Muscle layer of colon (tissue), 2 donors: ENCODE data around the gene NAPG.
"Not testable (repeated sequence)": the region's sequence is repeated elsewhere in the genome, so short reads cannot be mapped to it uniquely, and the experiment has no call there.

Source experiments
- H3K27ac ChIP-seq: one replicate; pipeline ENCODE4 v1.7.0; 2013; ENCODE audit warnings: low read depth, mild to moderate bottlenecking, low read length, moderate library complexity
- H3K27me3 ChIP-seq, 2 donors: one replicate each; pipeline ENCODE4 v1.7.0; 2013; ENCODE audit warnings: low read length in 2 of 2, mild to moderate bottlenecking in 2 of 2; ENCODE audit not compliant: insufficient read depth in 2 of 2, control insufficient read depth in 1 of 2
- H3K36me3 ChIP-seq: one replicate; pipeline ENCODE4 v1.7.0; 2013; ENCODE audit warnings: mild to moderate bottlenecking, low read length; ENCODE audit not compliant: insufficient read depth
- H3K4me1 ChIP-seq: one replicate; pipeline ENCODE4 v1.7.0; 2013; ENCODE audit warnings: mild to moderate bottlenecking, low read length; ENCODE audit not compliant: insufficient read depth
- H3K4me3 ChIP-seq, 2 donors: one replicate each; pipeline ENCODE4 v1.7.0; 2013; ENCODE audit warnings: low read length in 2 of 2, low read depth in 1 of 2, mild to moderate bottlenecking in 1 of 2, moderate library complexity in 1 of 2
- H3K9ac ChIP-seq: one replicate; pipeline ENCODE4 v1.7.0; 2013; ENCODE audit warnings: low read length
- H3K9me3 ChIP-seq: one replicate; pipeline ENCODE4 v1.7.0; 2013; ENCODE audit warnings: mild to moderate bottlenecking, low read length
- donor health status: abdominal sarcoma.
- donor health status: Adenocarcinoma of cecum.

The NAPG gene

GRCh38 chr18:10557085-10557677, 31.4 kb downstream of the NAPG start:
- no peaks in the 10 kb centered on the region for H3K27me3 ChIP-seq
- H3K27ac ChIP-seq: no peak overlapping the region
- H3K36me3 ChIP-seq: peaks cover 27% of the 10 kb centered on the region
- no peak overlapping the region for H3K4me3 ChIP-seq
- H3K9ac ChIP-seq: no peak overlapping the region
- peaks cover 7% of the 10 kb centered on the region for H3K4me1 ChIP-seq
- H3K9me3 ChIP-seq: no peaks in the 10 kb centered on the region

GRCh38 chr18:10558243-10558966, 32.6 kb downstream of the NAPG start:
- Histone ChIP-seq H3K4me1 (peaks cover 7% of the 10 kb centered on the region), H3K27ac (no peak overlapping the region), H3K27me3 (no peaks in the 10 kb centered on the region), H3K36me3 (peaks cover 20% of the 10 kb centered on the region), H3K4me3 (no peak overlapping the region), H3K9me3 (no peaks in the 10 kb centered on the region), H3K9ac (no peak overlapping the region)

GRCh38 chr18:10558967-10559298, 33.1 kb downstream of the NAPG start:
- H3K4me3 ChIP-seq: no peak overlapping the region
- no peaks in the 10 kb centered on the region for H3K27me3 ChIP-seq
- peaks cover 20% of the 10 kb centered on the region for H3K36me3 ChIP-seq
- no peak overlapping the region for H3K9ac ChIP-seq
- H3K9me3 ChIP-seq: no peaks in the 10 kb centered on the region
- peaks cover 7% of the 10 kb centered on the region for H3K4me1 ChIP-seq
- no peak overlapping the region for H3K27ac ChIP-seq

- Histone ChIP-seq H3K36me3 (peaks cover 11% of the 10 kb centered on the region), H3K9me3 (no peaks in the 10 kb centered on the region), H3K4me1 (peaks cover 7% of the 10 kb centered on the region), H3K4me3 (peak overlapping the region; percentile 8 to 22), H3K27ac (no peak overlapping the region), H3K27me3 (no peaks in the 10 kb centered on the region), H3K9ac (peak overlapping the region; percentile 30)
Observed at GRCh38 chr18:10559553-10560451, 34.0 kb downstream of the NAPG start.

GRCh38 chr18:10560452-10561045, 34.7 kb downstream of the NAPG start:
- Histone ChIP-seq H3K4me1 (peaks cover 7% of the 10 kb centered on the region), H3K36me3 (peaks cover 6% of the 10 kb centered on the region), H3K9ac (peak overlapping the region; percentile 30), H3K27me3 (no peaks in the 10 kb centered on the region), H3K4me3 (peak overlapping the region; percentile 8 to 22), H3K27ac (no peak overlapping the region), H3K9me3 (no peaks in the 10 kb centered on the region)

- Histone ChIP-seq H3K27me3 (no peaks in the 10 kb centered on the region), H3K27ac (no peak overlapping the region), H3K9ac (no peak overlapping the region), H3K36me3 (no peaks in the 10 kb centered on the region), H3K9me3 (no peaks in the 10 kb centered on the region), H3K4me3 (no peak overlapping the region), H3K4me1 (peaks cover 7% of the 10 kb centered on the region)
Observed at GRCh38 chr18:10562773-10563160, 36.9 kb downstream of the NAPG start.

GRCh38 chr18:10563886-10564285, 38.1 kb downstream of the NAPG start:
- Histone ChIP-seq H3K4me1 (peaks cover 7% of the 10 kb centered on the region), H3K9ac (no peak overlapping the region), H3K27me3 (no peaks in the 10 kb centered on the region), H3K4me3 (no peak overlapping the region), H3K27ac (no peak overlapping the region), H3K36me3 (no peaks in the 10 kb centered on the region), H3K9me3 (no peaks in the 10 kb centered on the region)

- Histone ChIP-seq H3K36me3 (no peaks in the 10 kb centered on the region), H3K27me3 (no peaks in the 10 kb centered on the region), H3K9ac (no peak overlapping the region), H3K4me3 (no peak overlapping the region), H3K27ac (no peak overlapping the region), H3K4me1 (peaks cover 2% of the 10 kb centered on the region), H3K9me3 (no peaks in the 10 kb centered on the region)
Observed at GRCh38 chr18:10564975-10565773, 39.3 kb downstream of the NAPG start.

- no peaks in the 10 kb centered on the region for H3K9me3 ChIP-seq
- no peak overlapping the region for H3K4me3 ChIP-seq
- no peaks in the 10 kb centered on the region for H3K27me3 ChIP-seq
- H3K9ac ChIP-seq: no peak overlapping the region
- H3K36me3 ChIP-seq: no peaks in the 10 kb centered on the region
- no peaks in the 10 kb centered on the region for H3K4me1 ChIP-seq
- H3K27ac ChIP-seq: no peak overlapping the region
Observed at GRCh38 chr18:10565835-10566234, 40.0 kb downstream of the NAPG start.

- Histone ChIP-seq H3K36me3 (no peaks in the 10 kb centered on the region), H3K27me3 (no peaks in the 10 kb centered on the region), H3K27ac (no peak overlapping the region), H3K9ac (no peak overlapping the region), H3K4me1 (no peaks in the 10 kb centered on the region), H3K9me3 (no peaks in the 10 kb centered on the region), H3K4me3 (no peak overlapping the region)
Observed at GRCh38 chr18:10566390-10566789, 40.6 kb downstream of the NAPG start.

- not testable (repeated sequence) for H3K27me3 ChIP-seq, H3K27ac ChIP-seq, H3K4me1 ChIP-seq, H3K9ac ChIP-seq, H3K9me3 ChIP-seq, H3K4me3 ChIP-seq, H3K36me3 ChIP-seq
Observed at GRCh38 chr18:10569941-10570340, 44.1 kb downstream of the NAPG start.
